HG02678 (cell line): ENCODE measurements around the gene PPARA.

Experiments used
- ATAC-seq: cut with Tn5 transposase; IDR thresholded peaks from one replicate; pipeline ENCODE4 v1.9.1; 2021; ENCODE audit warnings: mild to moderate bottlenecking, moderate library complexity; ENCODE audit not compliant: unreplicated experiment

PPARA gene

DNA sequence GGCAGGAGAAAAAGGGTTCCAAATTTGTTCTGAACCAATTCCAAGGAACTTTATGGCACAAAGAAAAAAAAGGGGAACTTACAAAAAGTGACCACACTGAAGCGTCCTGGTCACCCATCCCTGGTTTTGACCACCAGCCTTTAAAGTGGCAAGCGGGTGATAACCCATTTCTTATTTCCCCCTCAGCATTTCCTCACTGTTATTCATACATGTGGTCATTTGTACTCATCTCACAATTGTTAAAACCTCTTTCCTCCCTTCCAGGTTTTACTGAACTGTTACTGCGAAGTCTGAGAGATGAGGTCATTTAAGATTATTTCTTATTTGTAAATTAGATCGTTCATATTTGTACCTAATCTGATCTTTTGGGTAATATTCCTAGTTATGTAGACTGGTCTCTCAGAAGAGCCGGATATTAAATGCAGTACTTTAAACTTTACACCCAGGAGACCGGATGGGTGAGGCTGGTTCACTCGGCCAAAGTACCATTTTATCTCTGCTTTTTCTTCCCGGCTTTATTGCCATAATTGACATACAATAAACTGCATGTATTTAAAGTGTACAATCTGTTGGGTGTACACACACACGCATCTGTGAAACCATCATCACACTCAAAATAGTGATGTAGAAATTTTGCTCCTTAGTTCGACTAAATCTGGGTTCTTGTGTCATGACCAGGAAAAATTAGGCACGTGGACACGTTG, 52.7 kb downstream of the PPARA start:
- no peak for ATAC-seq

DNA sequence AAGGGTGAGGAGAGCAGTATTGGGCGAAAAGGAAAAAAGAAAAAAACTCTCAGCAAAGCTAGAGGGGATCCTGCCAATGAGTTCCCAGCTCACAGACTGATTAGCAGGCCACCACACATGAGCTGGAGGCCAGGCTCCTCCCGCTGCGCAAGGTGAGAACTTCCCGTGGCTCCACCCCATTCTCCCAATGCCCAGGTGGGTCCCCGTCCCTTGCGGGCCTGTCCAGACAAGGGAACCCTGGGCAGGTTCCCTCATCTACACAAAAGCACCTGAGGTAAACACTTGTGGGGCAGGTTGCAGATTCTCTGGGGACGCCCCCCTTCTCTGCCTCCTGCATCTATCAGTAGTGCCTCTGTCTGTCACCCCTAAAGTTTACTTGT, 53.3 kb downstream of the PPARA start:
- ATAC-seq = no peak

DNA sequence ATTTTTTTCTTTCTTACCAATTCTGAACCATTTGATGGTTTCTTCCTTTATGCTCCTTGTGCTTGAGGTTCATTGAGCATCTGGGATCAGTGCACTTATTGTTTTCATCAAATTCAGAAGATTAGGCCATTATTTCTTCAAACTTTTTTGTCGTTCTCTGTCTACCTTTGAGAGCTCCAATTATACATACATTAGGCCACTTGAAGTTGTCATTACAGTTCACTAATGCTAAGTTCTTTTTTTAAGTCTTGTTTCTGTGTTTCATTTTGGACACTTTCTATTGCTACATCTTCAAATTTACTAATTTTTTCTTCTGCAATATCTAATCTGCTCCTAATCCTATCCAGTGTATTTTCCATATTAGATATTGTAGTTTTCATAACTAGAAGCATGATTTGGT, 58.9 kb downstream of the PPARA start:
- ATAC-seq = no peak

DNA sequence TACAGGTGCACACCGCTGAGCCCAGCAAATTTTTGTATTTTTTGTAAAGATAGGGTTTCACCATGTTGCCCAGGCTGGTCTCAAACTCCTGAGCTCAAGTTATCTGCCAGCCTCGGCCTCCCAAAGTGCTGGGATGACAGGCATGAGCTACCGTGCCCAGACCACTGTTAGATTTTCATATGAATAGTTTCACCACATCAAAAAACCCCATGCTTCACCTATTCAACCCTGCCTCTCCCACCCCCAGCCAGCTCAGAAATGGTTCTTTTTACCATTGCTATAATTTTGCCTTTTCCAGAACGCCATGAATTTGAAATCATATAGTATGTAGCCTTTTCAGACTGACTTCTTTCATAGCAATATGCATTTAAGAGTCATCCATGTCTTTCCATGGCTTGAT, 61.9 kb downstream of the PPARA start:
- no peak for ATAC-seq

DNA sequence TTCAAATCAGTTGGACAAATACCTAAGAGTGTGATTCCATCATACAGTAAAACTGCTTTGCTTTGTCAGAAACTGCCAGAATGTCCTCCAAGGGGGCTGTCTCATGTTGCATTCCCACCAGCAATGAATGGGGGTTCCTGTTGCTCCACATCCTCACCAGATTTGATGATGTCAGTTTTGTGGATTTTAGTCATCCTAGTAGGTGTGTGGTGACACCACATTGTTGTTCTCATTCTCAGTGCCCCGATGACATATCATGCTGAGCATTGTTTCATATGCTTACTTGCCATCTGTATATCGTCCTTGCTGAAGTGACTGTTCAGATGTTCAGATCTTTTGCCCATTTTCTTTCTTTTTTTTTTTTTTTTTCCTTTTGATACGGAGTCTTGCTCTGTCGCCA, 62.7 kb downstream of the PPARA start:
- ATAC-seq = no peak

DNA sequence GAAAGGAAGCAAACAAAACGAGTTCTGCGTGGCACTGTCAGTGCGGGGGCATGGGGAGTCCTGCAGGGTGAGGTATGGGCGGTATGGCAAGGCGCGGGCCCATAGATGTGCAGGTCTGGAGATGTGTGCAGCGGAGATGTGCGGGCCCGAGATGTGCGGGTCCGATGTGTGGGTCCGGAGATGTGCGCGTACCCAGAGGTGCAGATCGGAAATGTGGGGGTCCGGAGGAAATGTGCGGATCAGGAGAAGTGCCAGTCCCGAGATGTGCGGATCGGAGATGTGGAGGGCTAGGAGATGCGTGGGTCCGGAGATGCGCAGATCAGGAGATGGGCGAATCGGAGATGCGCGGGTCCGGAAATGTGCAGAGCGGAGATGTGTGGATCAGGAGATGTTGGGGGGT, 63.8 kb downstream of the PPARA start:
- no peak for ATAC-seq

DNA sequence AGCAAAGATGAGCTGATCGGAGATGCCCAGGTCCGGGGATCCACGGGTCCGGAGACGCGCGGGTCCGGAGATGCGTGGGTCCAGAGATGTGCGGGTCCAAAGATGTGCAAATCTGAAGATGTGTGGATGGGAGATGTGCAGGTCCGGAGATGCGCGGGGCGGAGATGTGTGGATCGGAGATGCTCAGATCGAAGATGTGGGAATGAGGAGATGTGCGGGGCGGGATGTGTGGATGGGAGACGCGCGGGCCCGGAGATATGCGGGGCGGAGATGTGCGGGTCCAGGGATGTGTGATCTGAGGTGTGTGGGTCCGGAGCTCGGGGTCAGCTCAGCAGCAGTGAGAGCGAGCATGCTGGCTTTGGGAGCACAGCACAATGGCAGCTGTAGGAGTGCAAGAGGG, 64.3 kb downstream of the PPARA start:
- no peak for ATAC-seq

DNA sequence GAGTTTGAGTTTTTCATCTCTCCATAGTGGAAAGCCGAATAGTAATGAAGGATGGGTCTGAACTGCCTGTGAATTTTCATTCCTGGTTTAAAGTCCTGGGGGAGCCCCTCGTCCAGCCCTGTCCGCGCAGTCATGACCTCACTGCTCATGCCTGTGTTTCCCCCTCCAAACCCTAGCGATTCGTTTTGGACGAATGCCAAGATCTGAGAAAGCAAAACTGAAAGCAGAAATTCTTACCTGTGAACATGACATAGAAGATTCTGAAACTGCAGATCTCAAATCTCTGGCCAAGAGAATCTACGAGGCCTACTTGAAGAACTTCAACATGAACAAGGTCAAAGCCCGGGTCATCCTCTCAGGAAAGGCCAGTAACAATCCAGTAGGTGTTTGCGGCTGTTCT, 69.3 kb downstream of the PPARA start:
- no peak for ATAC-seq

DNA sequence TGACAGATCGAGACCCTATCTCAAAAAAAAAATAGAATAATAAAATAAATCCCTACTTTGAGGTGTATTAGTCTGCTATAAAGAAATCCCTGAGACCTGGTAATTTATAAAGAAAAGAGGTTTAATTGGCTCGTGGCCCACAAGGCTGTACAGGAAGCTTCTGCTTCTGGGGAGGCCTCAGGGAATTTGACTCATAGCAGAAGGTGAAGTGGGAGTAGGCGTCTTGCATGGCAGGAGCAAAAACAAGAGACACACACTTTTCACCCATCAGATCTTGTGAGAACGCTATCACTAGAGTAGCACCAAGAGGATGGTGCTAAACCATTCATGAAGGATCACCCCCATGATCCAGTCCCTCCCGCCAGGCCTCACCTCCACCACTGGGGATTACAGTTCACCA, 70.6 kb downstream of the PPARA start:
- ATAC-seq = no peak

DNA sequence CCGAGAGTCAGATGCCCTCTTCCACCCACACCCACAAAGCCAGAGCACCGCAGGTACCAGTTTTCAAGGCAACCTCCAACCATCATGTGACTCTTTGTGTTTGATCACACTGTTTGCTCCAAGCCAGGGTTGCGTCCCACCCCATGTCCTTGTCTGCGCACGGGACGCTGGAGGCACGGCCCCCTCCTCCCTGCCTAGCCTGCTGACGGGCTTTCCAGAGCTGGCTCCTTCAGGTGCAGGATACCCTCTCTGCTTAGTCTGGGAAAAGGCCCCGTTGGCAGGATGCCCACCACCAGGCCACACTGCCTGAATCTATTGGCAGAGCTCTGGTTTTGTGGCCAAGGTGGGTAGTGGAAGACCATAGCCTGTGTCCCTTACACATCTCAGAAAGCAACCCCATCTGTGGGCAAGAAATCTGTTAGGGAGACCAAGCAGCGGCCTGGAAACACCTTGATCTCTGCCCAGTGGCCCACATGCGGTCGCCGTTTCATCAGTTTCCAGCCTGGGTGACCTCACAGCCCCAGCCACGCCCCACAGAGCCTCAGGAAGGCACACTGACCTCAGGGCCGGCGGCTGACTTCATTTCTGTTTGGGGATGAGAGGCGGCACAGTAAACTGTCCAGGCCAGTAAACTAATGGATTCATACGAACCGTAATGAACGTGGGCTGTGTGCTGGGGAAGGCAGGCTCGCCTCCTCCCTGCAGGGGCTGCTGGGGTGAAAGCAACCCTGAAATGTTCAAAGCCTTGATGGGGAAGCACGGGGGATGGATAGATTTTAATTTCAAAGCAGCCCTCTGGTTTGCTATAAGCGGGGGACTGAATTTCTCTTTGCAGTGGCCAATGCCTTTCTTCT, 73.9 kb downstream of the PPARA start:
- ATAC-seq = no peak

DNA sequence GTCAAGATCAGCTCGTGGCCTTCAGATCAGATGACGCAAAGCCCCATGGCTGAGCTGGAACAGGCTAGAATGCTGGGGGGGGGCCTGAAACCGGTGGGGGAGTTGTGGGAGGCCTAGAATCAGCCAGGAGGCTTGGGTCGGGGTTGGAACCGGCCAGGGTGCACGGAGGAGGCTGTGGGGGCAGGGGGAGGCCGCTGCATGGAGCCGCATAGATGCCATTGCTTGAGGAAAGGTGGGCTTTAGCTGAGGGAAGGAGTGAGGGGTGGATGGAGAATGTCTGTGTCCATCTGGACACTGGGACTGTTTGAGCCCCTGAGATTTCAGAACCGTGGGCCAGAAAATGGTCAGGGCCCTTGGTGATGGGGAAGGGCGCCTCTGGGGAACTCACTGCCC, 74.6 kb downstream of the PPARA start:
- no peak for ATAC-seq

DNA sequence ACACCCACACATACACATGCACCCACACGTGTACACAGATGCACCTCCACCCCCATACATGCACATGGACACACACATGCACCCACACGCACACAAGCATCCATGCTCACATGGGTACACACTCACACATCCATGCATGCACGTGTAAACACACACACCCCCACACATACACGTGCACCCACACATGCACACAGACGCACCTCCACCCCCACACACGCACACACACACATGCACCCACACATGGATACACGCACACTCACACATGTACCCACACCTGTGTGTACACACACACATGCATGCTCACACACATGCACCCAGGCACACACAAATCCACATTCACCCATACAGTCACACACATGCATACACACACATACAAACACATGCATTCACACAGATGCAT, 75.3 kb downstream of the PPARA start:
- no peak for ATAC-seq

DNA sequence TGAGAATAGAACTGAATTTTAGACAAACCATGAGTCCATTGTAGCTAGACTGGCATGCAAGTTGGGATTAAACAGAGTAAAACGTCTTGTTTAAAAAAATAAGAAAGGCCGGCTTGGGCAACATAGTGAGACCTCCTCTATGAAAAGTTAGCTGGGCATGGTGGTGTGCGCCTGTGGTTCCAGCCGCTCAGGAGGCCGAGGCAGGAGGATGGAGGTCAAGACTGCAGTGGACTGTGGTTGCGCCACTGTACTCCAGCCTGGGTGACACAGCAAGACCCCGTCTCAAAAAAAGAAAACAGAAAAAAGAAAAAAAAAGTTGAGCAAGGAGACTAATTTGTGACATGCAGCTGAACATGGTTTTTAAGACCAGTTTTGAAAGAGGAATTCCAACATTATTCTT, 76.3 kb downstream of the PPARA start:
- no peak for ATAC-seq

DNA sequence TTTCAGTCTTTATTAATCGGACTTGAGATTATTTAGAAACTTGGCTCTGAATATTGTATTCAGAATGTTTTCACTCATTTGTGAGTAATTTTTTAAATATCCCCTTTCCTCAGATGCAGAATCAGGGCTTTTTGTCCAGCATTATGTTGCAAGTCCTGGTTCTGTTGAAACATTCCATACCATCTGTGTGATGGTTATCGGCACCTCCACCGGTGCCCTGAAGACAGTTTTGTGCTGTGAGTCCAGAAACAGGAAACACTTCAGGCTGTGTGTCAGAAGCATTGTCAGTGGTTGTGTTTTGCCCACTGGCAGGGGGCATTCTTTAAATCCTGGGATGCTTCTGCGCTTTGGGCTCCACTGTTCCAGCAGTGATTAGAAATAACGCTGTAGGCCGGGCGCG, 79.4 kb downstream of the PPARA start:
- ATAC-seq = no peak

DNA sequence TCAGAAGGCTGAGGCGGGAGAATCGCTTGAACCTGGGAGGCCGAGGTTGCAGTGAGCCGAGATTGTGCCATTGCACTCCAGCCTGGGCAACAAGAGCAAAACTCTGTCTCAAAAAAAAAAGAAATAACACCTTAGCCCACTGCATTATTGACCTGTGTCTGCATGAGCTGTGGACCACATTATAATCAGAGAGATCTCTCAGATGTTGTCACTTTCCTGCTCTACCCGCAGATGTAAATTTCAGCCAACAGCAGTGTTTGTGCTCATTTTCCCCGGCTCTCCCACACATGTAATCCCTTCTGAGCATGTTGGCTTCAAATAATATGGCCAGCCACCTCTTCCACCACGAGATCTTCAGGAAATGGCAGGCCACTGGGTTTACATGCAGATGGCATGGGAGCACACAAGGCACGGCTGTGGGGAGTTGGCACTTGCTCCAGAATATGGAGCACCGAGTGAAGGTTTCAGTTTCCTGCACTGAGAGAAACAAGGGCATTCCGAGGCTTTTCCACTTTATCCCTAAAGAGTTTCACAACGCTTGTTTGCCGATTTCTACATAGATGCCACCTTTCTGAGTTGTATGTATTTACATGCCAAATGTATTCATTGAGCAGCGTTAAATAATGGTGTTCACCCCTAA, 80.1 kb downstream of the PPARA start:
- no peak for ATAC-seq

DNA sequence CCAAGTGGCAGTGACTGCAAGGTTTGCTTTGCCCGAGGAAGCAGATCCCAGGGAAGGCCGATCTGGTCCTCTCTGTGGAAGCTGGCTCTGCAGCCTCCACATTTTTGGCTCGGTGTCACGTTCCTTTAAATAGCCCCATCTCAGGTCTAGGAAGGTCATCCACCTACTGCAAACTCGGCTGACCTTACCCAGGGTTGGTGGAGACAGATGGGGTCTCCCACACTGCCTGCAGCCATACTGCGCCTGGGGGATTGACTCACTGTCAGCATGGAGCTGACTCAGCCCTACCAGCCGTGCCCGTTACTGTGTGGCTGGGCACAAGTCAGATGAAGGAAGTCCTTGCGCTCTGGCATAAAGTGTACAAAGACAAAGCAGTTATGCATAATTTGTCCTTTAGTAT, 82.9 kb downstream of the PPARA start:
- ATAC-seq = no peak

DNA sequence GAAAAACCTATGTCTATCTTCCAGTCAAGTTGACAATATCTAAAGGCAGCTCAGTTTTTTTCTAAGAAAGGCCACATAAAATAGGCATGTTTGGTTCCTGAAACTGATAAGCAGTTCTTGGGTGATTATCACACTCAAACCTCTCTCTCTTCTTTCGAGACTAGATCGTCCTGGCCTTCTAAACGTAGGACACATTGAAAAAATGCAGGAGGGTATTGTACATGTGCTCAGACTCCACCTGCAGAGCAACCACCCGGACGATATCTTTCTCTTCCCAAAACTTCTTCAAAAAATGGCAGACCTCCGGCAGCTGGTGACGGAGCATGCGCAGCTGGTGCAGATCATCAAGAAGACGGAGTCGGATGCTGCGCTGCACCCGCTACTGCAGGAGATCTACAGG, 84.6 kb downstream of the PPARA start:
- ATAC-seq = no peak

DNA sequence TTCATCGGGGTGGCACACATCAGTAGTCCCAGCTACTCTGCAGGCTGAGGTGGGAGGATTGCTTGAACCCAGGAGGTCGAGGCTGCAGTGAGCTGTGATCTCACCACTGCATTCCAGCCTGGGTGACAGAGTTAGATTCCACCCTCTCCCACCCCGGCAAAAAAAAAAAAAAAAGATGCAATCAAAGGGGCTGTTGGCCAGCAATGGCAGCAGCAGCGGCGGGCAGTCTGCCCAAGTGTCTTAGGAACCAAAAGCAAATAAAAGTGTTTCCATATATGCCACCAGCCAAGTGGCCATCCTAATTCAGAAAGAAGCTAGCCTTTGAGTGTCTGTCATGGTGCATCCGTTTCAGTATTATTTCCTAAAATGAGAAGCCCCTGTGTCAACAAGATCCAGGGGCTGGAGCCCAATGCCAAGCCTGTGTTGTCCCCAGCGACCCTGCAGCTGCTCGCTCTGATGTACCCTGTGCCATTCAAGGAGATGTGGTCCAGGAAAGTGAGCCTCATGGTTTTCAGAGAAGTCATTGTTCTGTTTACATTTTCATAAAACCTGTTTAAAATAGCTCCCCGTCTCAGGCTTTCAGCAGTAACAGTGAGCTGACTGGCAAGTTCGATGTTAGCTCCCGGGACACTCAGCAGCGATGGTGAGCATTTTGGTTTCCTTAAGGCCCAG, 87.3 kb downstream of the PPARA start:
- ATAC-seq = no peak

DNA sequence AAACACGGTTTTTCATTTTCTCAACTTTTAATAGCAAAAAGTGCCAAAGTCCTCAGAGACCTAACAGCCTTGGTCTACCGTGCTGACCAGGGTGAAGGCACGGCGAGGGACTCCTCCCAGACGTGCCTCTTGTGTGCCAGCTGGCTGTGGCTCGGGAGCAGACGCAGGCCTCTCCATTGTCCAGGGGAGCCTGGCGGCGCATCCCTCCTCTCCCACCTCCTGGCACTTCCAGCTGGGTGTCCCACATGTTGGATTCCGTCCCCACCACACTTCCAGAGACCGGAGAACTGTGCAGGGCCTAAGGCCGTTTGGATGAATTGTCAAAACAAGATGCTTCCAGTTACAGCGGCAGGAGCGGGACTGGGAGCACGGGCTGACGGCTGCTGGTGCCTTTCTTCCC, 88.2 kb downstream of the PPARA start:
- ATAC-seq = no peak

DNA sequence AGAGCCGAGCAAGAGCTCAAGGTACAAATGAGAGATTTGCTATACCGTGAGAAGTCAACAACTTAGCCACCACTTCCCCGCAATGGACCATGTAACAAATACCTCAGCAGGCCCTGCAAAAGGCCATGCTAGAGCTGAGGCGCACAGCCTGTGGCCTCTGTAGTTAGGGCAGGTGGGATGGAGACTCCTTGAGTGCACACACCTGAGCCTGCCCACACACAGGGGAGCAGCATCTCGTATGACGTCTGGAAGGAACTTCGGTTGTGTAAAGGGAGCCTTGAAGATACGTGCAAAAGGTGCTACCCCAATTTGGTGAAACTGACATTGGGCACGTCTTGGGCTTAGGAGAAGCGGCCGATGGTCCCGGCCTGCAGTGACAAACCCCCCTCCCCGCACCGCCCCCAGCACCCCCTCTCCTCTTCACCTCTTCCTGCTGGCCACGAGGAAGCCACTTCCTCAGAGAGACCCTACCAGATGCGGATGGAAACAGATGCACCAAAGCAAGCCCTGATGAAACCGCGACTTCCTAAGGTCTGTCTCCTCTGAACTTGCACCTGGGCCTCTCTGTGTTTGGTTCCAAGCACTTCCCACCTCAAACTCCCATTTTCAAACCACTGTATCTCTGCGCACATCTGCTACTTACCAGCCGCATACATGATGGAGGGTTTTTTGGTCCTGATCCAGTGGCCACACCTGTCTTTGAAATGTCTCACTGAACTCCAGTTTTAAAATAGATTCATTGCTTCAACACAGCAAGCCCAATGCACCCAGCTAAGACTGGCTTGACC, 89.1 kb downstream of the PPARA start:
- no peak for ATAC-seq

DNA sequence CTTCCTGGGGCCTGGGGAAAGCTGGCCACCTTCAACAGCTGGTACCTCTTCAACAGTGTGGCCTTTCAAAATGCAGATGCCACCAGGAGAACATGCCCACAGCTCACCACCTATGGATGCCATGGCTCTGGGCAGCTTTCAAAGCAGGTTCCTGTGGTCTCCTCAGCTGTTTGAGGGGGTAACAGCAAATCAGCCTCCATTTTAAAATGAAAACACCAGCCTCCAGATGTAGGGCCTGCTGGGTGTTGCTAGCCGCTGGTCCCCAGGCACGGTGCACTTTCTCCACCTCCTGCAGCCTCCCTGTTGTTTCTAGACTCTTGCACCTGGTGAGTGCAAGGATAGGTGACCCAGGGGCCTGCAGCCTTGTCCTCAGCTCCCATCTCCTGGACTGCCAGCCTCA, 89.7 kb downstream of the PPARA start:
- no peak for ATAC-seq
